ENCODE results near the gene ATF6.
"Not testable (repeated sequence)": the region's sequence is repeated elsewhere in the genome, so short reads cannot be mapped to it uniquely, and the experiment has no call there.

ATF6 gene

DNA sequence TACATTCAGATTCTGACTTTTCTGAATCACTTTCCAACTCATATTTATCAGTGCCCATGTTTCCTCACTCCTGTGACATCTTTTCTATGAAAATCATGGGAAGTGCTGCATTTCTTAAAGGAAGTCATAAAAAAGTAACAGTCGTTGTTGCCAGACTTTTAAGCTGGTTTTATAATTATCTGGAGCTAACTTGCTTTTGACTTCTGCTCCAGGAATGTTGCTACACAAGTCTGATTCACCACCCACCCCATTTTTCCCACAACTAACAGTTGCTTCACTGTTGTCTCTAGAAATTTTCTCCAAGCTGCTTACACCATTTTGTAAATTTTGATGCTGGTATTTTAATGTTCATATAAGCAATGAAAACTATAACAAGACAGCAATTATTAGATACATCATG is 32.6 kb upstream of the ATF6 start:
- peak; percentile 93 for DNase-seq

- no peak for DNase-seq
These were observed 30.3 kb upstream of the ATF6 start for GRCh38 chr1:161735837-161736236.

GRCh38 chr1:161736335-161736969 is 29.7 kb upstream of the ATF6 start:
- peak; percentile 79 for DNase-seq

- no peak for DNase-seq
These were observed 28.5 kb upstream of the ATF6 start for GRCh38 chr1:161737625-161738024.

GRCh38 chr1:161738627-161739287 is 27.4 kb upstream of the ATF6 start:
- DNase-seq = peak; percentile 96

DNA sequence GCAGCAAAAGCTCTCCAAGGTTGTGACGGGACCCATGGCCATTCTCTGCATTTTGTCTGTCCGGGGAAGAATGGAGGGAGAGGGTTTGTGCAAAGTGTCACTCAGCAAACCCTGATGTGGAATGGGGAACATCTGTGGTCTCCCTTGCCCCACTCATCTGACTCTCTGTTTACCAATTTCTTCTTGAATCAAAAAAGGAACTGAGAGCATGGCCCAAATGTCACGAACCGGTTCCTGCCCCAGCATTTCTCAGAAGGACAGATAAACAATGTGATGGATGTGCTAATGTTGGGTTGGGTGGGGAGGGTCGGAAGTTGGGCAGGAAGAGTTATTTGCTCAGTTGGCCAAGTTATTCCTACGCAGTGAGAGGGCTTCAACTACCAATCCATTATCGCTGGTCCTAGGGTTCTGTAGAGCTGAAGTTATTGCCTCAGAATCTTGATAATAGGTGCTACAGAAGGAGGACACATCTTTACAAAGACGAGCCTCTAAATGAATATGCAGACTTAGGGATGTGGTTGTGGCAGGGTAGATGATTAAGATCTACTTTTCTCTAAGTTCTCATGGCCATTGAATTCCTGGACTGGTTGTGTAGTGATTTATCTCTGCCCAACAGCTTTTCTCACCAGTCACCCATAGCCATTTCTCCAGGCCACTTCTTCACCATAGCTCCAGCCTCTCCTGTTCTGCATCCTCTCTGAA is 26.1 kb upstream of the ATF6 start:
- DNase-seq = peak; percentile 90

DNA sequence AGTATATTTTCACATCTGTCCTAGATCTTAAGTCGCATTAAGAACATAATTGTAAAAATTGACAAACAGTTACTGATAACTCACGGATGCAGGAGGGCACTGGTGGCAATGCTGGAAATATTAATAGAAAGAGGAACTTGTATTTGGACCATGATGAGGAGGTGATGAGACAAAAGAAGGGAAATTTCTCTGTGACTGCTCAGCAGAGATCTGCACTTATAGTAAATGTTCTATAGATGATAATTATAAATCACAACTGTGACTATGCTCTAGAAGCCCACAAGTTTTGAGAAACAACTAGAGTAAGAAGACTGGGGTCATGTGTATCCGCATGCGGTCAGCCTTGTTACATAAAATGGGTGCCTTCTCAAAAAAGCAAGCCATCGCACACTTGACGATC is 25.2 kb upstream of the ATF6 start:
- peak; percentile 64 for DNase-seq

GRCh38 chr1:161743231-161743630 is 22.9 kb upstream of the ATF6 start:
- no peak for DNase-seq

DNA sequence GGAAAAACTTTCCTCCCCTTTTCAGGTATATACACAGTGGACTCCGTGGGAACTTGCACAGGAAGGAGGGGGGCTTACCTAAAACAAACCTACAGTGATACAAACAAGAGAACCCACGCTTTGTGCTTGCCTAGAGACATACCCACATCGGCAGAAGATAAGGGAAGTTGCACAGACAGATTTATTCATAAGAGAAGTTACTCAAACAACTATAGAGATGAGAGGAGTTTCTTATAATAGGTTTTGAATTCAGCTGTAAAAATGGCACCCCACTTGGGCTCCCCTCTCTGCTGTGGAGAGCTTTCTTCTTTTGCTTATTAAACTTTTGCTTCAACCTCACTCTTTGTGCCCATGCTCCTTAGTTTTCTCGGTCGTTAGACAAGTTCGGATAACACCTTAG is 18.3 kb upstream of the ATF6 start:
- DNase-seq = peak; percentile 73

DNA sequence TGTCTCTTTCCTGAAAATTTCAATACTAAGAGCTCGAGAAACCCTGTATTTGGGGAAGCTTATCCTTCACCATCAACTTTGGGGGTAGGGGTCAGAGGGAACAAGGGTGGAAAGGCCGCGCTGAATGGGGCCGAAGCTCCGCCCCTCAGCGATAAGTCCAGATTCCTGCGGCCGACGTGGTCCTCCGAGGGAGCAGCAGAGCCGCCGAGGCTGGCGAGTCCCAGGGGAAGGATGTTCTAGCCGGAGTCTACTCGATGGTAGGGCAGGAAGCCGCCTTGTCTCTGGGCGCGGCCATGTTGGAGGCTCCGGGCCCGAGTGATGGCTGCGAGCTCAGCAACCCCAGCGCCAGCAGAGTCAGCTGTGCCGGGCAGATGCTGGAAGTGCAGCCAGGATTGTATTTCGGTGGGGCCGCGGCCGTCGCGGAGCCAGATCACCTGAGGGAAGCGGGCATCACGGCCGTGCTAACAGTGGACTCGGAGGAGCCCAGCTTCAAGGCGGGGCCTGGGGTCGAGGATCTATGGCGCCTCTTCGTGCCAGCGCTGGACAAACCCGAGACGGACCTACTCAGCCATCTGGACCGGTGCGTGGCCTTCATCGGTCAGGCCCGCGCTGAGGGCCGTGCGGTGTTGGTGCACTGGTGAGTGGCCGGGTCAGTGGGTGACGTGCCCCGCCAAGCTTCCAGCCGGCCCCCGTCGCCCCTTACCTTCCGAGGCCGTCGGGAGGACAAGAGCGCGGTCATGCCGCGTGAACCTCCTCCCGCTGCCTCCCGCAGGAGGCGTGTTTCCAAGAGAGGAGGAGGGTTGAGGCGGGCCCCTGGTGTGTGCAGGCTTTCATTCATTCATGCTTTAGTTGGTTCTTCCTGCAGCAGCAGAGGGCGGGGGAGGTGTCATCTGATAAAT is 16.4 kb upstream of the ATF6 start, which contains the start of gene DUSP12:
Gene DUSP12, plus strand, starts transcription at position 278 of the 899 bp plus-strand sequence. Its CDS starts 16 bp downstream, at position 294.
- peak; percentile 96 for DNase-seq

DNA sequence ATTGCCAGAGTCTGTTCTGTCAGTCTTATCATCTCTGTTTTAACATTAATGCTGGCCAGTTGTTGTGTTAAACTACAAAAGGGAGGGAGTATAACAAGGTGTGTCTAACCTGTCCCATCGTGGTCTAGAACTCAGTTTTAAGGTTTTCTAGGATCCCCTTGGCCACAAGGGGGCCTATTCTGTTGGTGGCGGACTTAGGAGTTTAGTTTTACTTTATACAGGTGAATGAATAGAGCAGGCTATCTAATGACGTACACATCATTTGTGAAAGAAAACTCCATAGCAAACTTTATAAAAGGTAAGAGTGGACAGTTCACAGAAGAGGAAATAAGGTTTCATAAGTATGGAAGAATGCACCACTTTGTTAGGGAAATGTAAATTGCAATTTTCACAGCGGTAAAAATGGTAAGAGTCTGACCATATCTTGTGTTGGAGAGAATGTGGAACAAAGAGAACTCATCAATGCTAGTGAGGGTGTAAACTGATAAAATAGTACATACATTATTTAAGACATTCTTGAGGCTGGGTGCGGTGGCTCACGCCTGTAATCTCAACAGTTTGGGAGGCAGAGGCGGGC is 2.5 kb upstream of the ATF6 start:
- DNase-seq = peak; percentile 24

DNA sequence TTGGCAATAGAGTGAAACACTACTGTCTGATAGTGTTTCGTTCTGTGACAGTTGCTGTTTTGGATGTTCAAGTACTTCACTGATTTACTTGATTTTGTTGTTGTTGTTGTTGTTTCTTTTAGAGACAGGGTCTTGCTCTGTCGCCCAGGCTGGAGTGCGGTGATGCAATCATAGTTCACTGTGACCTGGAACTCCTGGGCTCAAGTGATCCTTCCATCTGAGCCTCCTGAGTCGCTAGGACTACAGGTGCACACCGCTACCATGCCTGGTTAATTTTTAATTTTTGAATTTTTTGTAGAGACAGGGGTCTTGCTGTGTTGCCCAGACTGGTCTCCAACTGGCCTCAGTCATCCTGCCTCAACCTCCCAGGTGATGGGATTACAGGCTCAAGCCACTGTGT is 2.3 kb downstream of the ATF6 start:
- no peak for DNase-seq

DNA sequence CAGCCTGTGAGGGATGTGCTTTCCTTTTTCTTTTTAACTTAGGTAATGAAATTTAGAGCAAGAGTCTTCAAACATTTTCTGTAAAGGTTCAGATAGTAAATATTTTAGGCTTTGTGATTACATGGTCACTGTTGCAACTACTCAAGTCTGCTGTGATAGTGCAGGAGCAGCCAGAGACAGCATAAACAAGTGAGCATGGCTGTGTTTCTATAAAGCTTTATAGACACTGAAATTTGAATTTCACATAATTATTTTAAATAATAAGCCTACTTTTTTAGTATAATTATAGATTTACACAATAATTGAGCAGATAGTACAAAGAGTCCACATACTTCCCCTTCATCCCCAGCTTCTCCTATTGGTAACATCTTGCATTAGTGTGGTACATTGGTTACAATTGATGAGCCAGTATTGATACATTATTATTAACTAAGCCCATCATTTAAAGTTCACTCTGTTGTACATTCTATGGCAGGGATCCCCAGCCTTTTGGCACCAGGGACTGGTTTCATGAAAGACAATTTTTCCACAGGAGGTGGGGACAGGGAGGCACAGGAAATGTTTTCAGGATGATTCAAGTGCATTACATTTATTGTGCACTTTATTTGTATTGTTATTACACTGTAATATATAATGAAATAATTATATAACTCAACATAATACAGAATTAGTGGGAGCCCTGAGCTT is 3.0 kb downstream of the ATF6 start:
- DNase-seq = no peak

GRCh38 chr1:161769673-161770045 is 3.5 kb downstream of the ATF6 start:
- DNase-seq = not testable (repeated sequence)

GRCh38 chr1:161770250-161770649 is 4.1 kb downstream of the ATF6 start:
- DNase-seq = no peak

DNA sequence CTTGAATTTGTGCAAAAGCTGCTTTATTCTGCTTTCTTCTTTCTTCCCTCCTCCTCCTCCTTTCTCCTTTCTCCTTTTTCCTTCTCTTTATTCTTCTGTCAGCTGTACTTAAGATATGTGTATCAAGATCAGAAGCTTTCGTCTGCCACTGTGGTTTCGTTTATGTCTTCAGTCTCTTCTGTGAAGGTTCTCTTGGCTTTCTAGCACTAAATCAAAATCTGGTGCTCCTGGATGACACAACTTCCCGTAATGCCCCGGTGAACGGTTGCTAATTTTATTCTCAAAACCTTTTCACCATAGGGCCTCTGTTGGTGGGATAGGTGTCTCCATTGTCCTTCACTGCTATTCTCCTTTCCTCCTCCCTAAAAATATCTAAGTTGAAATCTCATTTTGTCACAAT is 5.0 kb downstream of the ATF6 start:
- DNase-seq = no peak

DNA sequence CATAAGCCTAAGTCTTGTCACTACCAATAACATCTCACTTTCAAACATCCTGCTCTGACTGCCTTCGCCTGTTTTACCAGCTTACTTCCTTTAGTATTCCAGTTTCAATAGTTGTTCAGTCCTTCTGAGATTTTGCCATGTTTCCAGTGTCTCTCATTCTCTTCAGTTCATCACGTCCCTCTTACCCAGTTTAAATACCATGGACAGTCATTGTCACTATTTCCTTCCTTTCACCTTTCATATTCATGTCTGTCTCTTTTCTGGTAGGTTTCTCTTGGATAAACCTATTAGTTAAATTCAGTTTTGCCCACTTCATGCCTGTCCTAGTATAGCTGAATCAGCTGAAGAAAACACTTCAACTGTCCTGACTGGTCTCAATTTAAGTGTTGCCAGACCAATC is 5.9 kb downstream of the ATF6 start:
- no peak for DNase-seq

GRCh38 chr1:161772397-161772796 is 6.3 kb downstream of the ATF6 start:
- peak; percentile 83 for DNase-seq

- no peak for DNase-seq
These were observed 7.7 kb downstream of the ATF6 start for GRCh38 chr1:161773791-161774190.

DNA sequence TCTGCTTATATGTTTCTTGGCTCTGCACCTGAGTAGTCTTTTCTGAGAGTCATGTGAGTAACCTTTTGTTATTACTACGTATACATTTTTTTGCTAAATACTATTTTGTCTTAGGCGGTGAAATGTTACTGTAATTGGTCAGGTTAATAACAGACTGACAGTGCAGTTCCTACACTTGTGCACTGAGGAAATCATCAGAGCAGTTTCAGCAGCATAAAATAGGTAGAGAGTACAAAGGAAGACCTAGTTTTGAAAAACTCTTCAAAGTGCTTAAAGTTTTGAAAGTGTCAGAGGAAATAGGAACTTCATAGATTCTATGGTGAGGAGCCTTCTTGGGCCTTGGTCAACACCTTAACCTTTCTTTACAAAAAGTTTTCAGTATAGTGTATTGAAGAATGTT is 11.1 kb downstream of the ATF6 start:
- DNase-seq = no peak

- no peak for DNase-seq
These were observed 12.4 kb downstream of the ATF6 start for GRCh38 chr1:161778522-161778921.

- DNase-seq = no peak
These were observed 13.3 kb downstream of the ATF6 start for GRCh38 chr1:161779393-161779792.

Measured in inflammatory macrophage treated with lipopolysaccharide for 4 hours (primary cell).